Subcutaneous adipose tissue (tissue), 4 donors: ENCODE results near the gene OAS1. TPM values are rescaled to one million over a fixed set of nuclear protein-coding genes. Genes with fewer than 3 reads are reported as not detected.

ENCODE experiments used
- total RNA-seq, 4 donors: library from RNA; depleted of rRNA; stranded (reverse); fragments of >200 nt; gene quantifications; one replicate each; pipeline ENCODE4 v1.1.0, GENCODE V29; 2016
- TF ChIP-seq, protein P1 (sequence below): fragments of 450-650 bp; IDR thresholded peaks from one replicate; pipeline ENCODE4 v1.5.1; 2016; ENCODE audit warnings: low read depth, mild to moderate bottlenecking, control low read depth, antibody characterized with exemption, moderate library complexity

The OAS1 gene
- total RNA-seq, 4 donors from 2014 or later, result 16.2 to 104 (median 23.9) TPM

DNA sequence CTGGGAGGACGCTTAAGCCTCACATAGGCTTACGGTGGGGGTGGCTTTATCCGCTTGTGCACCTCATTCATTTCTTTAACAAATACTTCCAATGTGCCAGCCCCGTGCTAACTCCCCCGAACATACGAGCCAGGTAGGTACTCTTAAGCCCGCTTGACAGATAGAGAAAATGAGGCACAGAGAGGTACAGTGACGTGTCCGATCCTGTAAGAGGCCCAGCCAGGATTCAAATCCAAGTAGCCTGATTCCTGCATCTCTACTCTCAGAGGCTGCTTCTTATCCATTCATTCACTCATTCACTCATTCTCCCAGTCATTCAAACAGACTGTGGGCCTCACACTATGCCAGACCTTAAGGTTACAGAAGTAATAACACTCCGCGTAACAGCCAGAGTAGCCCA lies 32.0 kb downstream of the OAS1 start:
- TF ChIP-seq, protein P1, sequence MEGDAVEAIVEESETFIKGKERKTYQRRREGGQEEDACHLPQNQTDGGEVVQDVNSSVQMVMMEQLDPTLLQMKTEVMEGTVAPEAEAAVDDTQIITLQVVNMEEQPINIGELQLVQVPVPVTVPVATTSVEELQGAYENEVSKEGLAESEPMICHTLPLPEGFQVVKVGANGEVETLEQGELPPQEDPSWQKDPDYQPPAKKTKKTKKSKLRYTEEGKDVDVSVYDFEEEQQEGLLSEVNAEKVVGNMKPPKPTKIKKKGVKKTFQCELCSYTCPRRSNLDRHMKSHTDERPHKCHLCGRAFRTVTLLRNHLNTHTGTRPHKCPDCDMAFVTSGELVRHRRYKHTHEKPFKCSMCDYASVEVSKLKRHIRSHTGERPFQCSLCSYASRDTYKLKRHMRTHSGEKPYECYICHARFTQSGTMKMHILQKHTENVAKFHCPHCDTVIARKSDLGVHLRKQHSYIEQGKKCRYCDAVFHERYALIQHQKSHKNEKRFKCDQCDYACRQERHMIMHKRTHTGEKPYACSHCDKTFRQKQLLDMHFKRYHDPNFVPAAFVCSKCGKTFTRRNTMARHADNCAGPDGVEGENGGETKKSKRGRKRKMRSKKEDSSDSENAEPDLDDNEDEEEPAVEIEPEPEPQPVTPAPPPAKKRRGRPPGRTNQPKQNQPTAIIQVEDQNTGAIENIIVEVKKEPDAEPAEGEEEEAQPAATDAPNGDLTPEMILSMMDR, result no peak

GRCh38 chr12:112939761-112940381 lies 33.1 kb downstream of the OAS1 start:
- TF ChIP-seq, protein P1, result no peak

DNA sequence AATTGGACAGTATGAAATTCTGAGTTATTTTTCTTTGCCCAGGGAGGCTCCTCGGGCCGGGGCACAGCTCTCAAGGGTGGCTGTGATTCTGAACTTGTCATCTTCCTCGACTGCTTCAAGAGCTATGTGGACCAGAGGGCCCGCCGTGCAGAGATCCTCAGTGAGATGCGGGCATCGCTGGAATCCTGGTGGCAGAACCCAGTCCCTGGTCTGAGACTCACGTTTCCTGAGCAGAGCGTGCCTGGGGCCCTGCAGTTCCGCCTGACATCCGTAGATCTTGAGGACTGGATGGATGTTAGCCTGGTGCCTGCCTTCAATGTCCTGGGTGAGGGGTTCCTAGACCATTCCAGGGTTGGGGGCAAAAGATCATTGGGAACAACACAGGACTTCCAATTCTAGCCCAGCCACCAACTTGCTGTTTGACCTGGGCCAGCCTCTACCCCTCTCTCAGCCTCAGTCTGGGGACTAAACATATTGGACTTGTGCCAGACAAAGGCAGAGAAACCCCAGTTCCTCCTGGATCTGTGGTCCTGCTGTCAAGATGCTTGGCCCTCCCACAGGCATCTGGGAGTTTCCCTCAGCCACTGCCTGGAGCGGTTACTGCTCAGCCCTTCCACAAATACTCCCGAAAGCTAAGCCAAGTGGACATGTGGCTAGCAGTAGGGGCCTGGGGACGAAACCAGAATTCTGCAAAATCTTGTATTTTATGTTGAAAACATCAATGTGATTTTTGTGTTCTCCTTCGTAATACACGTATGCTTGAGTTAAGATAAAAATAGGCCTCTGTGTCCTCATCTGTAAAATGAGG lies 35.0 kb downstream of the OAS1 start:
- TF ChIP-seq, protein P1, result no peak

DNA sequence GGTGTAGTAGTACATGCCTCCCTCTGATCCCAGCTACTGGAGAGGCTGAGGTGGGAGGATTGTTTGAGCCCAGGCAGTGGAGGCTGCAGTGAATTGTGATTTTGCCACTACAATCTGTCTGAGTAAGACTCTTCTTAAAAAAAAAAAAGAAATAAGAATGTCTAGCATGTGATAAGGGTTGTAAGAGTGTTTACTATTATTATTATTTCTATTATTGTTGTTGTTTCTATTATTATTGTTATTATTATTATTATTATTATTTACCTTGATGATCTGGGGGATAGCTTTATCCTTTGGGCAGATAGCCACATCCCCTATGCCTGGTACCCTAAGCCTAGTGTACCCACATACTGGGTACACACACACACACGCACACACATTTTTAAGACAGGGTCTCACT lies 35.8 kb downstream of the OAS1 start:
- TF ChIP-seq, protein P1, result no peak

DNA sequence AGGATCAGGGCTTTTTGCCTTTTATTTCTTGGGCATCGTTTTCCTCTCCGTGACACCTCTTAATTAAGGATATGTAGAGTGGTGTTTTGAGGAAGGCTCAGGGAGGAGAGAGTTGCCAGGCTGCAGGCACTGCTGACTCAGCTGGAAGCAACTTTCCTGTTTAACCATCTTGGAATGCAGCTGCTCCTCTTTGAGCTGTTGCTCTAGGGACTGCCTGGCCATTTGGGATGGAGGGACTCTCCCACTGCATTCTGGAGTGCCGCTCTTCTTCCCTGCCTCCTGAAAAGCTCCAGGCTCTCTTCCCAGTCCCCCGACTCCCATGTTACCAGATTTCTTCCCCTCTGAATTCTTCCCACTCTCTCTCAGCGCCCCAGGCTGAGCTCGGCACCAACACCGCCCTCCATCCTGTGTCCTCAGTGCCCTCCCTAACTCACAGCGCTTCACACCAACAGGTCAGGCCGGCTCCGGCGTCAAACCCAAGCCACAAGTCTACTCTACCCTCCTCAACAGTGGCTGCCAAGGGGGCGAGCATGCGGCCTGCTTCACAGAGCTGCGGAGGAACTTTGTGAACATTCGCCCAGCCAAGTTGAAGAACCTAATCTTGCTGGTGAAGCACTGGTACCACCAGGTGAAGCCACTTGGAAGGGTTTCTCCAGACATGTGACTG lies 37.4 kb downstream of the OAS1 start:
- TF ChIP-seq, protein P1, result no peak

DNA sequence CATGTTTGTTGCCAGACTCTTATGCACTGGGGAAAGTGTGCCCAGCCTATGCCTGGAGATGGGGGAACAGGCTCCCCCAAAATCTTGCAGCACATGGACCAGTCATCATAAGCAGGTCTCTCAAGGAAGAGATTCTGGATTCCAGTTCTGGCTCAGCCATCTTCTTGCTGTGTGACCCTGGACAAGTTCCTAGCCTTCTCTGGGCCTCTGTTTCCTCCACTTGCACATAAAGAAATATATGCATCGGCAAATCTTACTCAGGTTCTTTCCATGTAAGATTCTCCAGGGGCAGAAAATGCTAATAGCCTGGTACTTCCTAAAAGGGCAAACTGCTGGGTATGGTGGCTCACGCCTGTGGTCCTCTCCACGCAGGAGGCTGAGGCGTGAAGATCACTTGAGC lies 38.8 kb downstream of the OAS1 start:
- TF ChIP-seq, protein P1, result no peak

DNA sequence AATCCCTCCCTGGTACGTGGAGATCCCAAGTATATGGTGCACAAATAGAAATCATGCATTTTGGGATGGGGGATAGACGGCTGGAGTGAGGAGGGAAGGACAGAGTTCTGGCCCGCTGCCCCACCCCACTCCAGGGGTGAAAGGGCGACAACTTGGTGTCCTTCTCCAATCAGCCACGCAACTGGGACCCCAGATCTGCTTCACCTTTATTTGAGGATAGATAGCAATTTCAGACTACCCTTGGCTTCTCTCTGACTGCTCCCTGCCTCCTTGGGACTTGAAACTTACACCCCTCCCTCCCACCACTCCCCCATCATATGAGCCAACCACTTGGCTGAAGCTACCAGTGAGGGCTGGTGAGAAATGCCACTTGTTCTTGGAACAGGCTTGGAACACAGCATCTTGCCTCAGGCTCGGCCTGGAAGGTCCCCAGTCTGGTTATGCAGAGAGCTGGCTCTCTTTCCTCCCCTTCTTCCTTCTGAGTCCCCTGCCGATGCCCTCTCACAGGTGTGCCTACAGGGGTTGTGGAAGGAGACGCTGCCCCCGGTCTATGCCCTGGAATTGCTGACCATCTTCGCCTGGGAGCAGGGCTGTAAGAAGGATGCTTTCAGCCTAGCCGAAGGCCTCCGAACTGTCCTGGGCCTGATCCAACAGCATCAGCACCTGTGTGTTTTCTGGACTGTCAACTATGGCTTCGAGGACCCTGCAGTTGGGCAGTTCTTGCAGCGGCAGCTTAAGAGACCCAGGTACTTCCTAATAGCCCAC lies 39.7 kb downstream of the OAS1 start:
- TF ChIP-seq, protein P1, result no peak
